B cell (primary cell): ENCODE results near the gene MED23. TPM values are rescaled to one million over a fixed set of nuclear protein-coding genes. Genes with fewer than 3 reads are reported as not detected.

Experiments used
- polyA plus RNA-seq: library from polyadenylated mRNA; depleted of rRNA; stranded (reverse); fragments of >200 nt; gene quantifications from 2 replicates; pipeline ENCODE4 v1.2.3, GENCODE V29; 2012
- small RNA-seq: library from RNA; depleted of rRNA; stranded (forward); fragments of <200 nt; gene quantifications from one replicate; pipeline ENCODE3, GENCODE V24; 2012; ENCODE audit warnings: low replicate concordance, low read depth; ENCODE audit not compliant: insufficient read length
- total RNA-seq, 2 donors: library from RNA; stranded (reverse); fragments of 120-200 nt in 1 of 2; gene quantifications; 1 replicate in 1 of 2; 2 replicates in 1 of 2; pipeline versions ENCODE4 v1.2.3 to v1.2.4, GENCODE V29; 2013 to 2022

MED23 gene
- total and polyA plus RNA-seq, 2 donors (not counting 1 experiment from before 2014, with no cell fraction given): 22.7 to 57.1 TPM

Small RNA genes within 50 kb of the gene (small RNA-seq; reads per million reads assigned to genes)
- gene RNU4-18P: not detected

Other genes starting within 250 kb of the MED23 start
- not detected in 2 replicates for gene ARG1, start 55.0 kb downstream of the MED23 start, total RNA-seq
- not detected in 2 replicates for gene ARG1, start 55.0 kb downstream of the MED23 start, polyA plus RNA-seq
- gene ENPP3, start 9.1 kb upstream of the MED23 start, total RNA-seq: 0.25 and 0.58 TPM in 2 replicates
- gene ENPP3, start 9.1 kb upstream of the MED23 start, polyA plus RNA-seq: 0.18 and 0.27 TPM in 2 replicates
- not detected in 2 replicates for gene OR2A4, start 73.2 kb upstream of the MED23 start, total RNA-seq
- gene OR2A4, start 73.2 kb upstream of the MED23 start, polyA plus RNA-seq: not detected in 2 replicates
- not detected in 2 replicates for gene CTAGE9, start 82.8 kb upstream of the MED23 start, total RNA-seq
- not detected in 2 replicates for gene CTAGE9, start 82.8 kb upstream of the MED23 start, polyA plus RNA-seq
- 0.07 and 0.42 TPM in 2 replicates for gene ENPP1, start 179.8 kb upstream of the MED23 start, total RNA-seq
- gene ENPP1, start 179.8 kb upstream of the MED23 start, polyA plus RNA-seq: 0.13 and 0.27 TPM in 2 replicates